Measurements from ENCODE around the gene KCNQ2. TPM values are rescaled to one million over a fixed set of nuclear protein-coding genes. Genes with fewer than 3 reads are reported as not detected.
"Not testable (repeated sequence)": the region's sequence is repeated elsewhere in the genome, so short reads cannot be mapped to it uniquely, and the experiment has no call there.

KCNQ2 gene
- not detected in 2 replicates for total RNA-seq

DNA sequence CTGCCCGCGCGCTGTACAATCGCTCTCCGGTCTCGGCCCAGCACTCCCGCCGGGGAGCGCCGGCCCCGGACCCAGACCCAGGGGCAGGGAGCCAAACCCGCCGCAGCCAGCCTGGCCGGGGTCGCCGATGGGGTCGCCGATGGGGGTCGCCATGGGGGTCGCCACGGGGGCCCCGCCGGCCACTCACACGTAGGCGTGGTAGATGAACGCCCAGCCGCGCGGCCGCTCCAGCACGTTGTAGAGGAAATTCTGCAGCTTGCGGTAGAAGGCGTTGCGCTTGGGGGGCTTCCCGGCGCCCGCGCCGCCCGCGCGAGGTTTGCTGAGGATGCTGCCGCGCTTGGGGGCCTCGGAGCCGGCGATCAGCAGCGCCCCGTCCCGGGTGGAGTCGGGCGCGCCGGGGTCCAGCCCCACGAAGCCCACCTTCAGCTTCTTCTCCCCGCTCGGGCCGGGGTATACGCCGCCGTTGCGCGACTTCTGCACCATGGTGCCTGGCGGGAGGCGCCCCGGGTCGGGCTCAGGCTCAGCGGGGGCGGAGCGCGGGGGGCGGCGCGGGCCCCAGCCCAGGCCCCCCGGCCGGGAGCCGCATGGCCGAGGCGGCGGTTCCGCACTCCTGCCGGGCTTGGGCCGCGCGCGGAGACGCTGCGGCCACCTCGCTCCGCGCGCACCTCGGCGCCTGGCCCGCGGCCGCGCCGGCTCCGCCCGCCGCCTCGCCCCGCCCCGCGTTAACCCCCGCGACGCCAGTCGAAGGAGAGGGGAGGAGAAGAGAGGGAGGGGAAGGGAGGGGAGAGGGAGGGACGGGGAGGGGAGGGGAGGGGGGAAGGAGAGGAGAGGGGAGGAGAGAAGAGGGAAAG, at the start of gene KCNQ2:
Gene KCNQ2, minus strand, starts transcription at position 675 of the 851 bp plus-strand sequence. Its CDS starts 192 bp downstream, at position 483.
- DNase-seq = no peak

DNA sequence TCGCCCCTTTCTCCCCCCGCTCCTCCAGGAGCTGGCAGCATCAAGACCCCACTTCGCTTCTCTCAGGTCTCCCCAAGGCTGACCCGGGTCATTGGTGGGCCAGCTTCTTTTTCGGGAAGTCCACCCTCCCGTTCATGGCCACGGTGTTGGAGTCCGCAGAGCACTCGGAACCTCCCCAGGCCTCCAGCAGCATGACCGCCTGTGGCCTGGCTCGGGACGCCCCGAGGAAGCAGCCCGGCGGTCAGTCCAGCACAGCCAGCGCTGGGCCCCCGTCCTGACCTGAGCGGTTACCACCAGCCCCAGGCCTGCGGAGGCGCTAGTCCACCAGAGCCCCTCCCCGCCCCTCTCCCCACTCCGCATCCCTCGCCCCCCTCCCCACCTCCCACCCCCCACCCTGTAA, 49.1 kb upstream of the KCNQ2 start:
- DNase-seq = peak; percentile 33

DNA sequence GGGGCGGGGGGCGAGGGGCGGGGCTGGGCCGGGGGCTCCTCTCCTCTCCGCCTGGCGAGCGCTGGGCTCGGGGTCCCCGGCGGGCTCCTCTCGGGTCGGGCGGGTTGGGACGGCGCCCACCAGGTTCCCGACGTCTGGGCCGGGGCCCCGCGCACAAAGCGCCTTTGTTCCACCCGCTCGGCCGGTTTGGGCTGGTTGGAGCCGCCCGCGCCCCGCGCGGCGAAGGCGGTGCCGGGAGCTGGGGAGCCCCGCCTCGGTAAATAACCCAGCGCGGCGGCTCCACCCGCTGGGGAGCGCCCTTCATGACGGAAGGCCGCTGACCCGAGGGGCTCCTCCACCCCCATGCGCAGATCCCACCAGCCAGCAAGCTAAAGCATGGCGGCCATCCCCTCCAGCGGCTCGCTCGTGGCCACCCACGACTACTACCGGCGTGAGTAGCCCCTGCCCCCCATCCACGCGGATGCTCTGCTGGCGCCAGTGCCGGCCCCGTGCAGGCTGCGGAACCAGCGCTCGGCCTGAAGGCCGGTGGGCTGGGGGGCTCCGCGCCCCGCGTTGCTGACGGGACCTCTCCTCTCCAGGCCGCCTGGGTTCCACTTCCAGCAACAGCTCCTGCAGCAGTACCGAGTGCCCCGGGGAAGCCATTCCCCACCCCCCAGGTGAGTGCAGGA, 48.6 kb upstream of the KCNQ2 start:
- peak; percentile 57 for DNase-seq

DNA sequence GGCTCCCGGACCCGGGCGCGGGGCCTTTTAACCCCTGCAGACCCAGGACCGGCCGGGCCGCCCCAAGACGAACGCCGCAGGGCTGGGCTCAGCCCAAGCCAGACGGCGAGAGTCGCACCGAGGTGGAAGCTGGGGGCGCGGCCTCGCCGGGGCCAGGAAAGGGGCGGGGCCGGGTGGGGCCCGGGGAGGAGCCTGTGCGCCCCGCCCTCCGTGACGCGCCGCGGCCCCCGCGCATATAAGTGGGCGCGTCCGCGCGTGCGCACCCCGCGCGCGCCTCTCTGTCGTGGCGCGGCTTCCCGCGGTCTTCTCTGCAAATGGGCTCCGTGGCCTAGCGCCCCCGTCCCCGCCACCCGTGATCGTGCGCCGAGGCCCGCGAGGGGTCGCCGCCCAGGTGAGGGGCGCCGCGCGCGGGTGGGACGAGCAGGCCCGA, 48.1 kb upstream of the KCNQ2 start, which contains the start of gene PPDPF:
Gene PPDPF, plus strand, starts transcription at position 262 of the 430 bp plus-strand sequence. CDS start 544 bp downstream, outside the sequence.
- DNase-seq = peak; percentile 89

DNA sequence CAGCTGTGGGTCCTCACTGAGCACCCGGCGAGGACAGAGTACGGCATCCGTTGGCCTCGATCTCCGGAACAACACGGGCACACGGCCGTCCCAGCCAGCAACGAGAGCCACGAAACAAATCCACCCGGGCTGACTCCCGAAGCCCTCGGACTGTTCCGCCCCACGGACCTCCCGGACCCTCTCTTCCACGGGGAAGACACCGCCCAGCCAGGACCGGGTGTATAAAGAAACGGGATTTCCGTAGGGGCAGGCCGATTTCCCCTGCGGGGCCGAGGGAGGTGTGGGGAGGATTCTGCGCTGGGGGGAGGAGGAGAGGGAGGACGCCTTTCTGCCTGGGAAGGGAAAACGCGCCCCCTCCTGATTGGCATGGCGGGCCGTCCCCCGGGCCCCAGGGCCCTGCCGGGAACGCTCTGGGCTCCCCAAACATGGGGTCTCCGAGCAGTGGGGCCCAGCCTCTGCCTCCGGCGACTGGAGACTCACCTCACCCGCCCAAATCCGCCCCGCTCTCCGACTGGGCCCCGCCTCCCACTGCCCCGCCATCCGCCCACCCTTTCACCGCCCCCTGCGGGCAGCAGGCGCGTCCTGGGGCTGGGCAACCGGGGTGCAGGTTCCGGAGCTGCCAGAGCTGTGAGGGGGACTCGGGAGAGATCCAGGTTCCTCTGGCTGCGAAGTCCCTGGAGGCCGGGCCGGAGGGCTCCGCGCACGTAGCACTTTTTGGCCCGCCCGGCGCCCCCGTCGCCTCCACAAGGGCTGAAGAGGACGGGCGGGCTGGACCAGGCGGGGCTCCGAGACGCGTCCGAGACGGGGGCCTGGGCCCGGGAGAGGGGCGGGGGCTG, 47.4 kb upstream of the KCNQ2 start:
- peak; percentile 50 for DNase-seq

DNA sequence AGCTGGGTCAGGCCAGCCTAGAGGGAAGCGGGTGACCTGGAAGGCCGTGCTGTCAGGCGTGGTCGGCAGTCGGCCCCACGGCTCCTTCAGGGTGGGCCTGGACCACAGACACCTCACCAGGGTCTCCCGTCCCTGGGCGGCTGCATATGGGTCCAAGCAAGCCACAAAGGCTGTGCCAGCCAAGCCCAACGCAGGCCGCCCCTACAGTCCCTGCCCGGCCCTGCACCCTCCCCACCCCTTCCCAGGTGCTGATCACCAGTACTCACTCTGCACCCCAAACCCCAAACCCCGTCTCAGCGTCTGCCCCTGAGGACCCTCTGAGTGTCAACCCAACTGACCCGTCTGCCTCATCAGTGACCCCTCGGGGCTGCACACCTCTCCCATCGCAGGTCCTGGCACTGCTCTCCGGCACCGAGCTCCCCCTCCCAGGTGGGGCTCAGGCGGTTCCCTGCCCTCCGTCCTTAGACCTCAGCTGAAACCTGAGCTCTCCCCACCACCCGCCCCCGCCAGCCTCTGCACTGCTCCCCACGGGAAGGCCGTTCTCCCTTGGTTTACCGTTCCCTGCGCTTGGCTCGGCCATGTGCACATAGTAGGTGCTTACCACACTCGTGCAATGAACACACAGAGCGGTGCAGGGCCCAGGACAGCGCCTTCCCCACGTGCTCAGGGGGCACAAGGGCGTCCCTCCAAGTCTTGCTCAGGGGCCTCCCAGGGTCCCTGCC, 46.7 kb upstream of the KCNQ2 start:
- no peak for DNase-seq

DNA sequence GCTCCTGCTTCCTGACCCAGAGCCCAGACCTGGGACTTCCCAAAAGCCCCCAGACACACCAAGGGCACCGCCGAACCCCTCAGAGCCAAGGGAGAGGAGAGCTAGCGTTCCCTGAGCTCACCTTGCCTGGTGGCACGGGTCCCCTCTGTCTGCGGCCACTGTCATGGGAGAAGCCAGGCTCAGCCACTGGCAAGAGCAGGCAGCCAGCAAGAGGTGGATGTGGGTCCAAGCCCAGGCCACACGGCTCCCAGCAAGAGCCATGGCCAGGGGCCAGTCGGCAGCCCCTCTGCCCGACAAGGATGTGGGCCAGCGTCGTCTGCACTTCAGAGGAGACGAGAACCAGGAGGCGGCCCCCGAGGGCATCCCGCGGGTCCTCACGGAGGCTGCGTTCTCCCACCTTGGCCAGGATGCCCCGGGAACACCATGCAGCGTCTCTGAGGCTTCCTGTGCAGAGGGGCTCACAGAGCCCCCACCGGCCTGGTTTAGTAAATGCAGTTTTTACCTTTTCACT, 46.0 kb upstream of the KCNQ2 start:
- no peak for DNase-seq

DNA sequence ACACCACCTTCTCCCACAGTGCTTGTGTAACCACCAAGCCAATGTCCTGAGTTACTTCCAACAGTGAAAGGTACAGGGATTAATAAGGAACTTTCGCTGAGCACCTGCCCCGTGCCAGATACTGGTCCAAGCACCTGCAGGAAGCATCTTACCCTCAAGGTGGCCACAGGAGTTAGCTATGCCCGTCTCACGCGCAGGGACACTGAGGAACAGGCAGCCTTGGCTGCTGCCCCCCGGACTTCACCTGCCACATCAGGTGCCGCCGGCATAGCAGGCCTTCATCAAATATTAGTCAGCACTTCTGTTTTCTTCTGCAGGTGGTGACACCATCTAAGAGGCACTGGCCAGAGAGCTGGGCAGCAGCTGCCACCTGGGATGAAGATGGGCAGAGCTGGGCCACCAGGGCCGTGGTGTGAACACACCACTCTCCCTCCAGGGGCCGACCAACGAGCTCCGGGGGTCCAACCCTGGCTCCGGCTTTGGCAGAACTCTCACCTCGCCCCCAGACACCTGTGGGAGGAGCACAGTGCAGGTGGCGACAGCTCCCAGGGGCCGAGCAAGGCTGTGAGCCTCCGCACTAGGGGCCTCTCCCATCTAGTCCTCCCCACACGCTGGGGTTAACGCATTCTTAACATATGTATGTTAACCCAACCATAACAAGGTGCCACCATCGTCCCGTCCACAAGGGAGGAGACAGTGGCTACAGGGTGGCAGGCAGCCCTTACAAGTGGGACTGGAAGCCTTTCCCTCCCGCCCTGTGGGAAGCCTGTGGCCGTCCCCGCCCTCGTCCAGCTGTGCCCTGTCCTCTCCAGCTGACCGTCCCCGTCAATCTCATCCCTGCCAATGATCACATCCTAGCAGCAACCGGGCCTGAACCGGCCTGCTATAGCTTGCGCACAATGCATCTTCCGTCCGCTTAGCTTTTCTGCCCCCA, 45.2 kb upstream of the KCNQ2 start:
- no peak for DNase-seq

DNA sequence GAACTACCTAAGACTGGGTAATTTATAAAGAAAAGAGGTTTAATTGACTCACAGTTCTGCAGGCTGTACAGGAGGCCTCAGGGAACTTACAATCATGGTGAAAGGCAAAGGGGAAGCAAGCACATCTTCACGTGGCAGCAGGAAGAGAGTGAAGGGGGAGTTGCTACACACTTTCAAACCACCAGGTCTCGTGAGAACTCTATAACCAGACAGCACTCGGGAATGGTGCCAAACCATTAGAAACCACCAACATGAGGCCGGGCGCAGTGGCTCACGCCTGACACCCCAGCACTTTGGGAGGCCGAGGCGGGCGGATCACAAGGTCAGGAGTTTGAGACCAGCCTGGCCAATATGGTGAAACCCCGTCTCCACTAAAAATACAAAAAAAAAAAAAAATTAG, 42.1 kb upstream of the KCNQ2 start:
- DNase-seq = not testable (repeated sequence)

DNA sequence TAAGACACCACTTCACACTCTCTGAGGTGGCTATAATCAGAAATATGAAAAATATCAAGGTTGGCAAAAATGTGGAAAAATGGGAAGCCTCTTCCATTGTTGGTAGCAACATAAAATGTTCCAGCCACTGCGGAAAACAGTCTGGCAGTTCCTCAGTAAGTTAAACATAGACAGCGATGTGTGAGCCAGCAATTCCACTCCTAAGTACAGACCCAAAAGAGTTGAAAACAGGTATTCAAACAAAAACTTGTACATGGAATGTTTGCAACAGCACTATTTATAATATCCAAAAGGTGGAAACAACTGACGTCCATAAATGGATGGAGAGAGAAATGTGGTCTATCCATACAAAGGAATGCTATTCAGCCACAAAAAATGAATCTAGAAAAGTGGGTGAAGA, 40.8 kb upstream of the KCNQ2 start:
- no peak for DNase-seq

DNA sequence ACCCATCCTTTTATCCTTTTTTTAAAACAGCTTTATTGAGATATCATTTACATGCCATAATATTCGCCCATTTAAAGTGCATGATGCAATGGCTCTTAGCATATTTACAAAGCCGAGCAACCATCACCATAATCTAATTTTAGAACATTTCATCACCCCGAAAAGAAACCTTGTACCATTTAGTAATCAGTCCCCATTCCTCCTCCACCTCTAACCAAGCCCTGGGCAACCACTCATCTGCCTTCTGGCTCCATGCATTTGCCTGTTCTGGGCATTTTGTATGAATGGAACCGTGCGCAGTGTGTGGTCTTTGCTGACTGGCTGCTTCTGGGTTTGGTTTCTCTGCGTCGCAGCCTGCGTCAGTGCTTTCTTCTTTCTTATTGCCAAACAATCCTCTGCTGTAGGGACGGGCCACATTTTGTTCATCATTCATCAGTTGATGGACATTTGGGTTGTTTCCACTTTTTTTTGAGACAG, 36.7 kb upstream of the KCNQ2 start:
- DNase-seq = no peak

DNA sequence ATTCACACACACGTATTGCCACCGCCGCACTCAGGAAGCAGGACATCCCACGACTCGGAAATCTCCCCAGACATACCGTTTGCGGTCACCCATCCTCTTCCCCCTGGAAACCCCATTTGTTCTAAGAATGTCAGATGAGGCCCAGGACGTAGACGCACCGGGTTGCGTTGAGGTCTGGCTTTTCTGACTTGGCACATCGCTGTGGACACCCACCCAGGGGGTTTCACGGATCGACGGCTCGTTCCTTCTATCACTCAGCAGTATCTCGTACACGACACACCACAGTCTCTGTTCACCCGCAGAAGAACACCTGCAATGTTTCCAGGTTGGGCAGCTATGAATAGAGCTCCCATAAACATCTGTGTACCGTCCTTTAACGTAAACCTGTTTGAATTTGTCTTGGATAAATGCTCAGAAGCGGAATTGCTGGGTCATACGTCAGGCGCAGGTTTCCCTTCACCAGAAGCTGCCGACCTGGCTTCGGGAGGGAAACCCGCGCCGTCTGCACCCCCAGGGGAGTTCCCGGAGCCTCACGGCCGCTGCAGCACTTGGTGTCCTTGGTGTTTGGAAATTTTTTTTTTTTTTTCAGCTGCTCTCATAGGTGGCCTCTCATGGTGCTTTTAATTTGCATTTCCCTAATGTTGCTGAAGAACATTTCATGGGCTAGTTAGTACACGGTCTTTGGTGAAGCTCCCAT, 35.8 kb upstream of the KCNQ2 start:
- no peak for DNase-seq

DNA sequence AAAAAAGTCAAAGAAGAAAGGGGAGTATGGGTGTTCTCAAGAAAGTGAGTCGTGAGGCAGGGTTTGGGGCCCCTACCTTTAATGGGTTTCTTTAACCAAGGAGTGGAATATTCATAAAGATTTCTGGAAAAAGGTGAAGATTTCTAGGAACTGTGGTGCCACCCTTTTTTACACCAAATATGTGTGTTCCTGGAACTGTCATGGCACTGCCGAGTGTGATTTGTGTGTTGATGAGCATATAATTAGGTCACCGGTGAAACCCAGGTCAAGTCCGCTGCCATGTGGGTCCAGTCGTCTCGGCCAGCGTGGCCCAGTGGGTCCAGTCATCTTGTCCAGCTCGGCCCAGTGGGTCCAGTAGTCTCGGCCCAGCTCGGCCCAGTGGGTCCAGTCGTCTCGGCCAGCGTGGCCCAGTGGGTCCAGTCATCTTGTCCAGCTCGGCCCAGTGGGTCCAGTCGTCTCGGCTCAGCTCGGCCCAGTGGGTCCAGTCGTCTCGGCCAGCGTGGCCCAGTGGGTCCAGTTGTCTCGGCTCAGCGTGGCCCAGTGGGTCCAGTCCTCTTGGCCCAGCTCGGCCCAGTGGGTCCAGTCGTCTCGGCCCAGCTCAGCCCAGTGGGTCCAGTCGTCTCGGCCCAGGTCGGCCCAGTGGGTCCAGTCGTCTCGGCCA, 34.8 kb upstream of the KCNQ2 start:
- no peak for DNase-seq

DNA sequence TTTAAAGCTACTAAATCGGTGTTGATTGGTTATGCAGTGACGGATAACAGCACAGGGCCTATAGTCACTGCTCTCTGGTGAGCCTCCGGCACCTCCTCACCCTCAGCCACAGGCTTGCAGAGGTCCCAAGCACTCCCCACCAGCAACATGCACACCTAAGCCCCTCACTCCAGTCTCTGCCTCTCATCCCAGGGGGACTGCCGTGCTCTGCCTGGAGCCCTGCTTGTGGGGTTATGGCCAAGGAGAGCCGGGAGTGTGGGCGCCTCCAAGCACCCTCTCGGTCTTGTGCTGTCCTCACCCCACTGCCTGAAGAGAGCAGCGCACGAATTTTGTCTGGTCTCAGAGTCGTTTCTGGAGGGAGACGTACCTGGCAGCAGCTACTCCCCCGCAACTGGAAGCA, 33.3 kb upstream of the KCNQ2 start:
- no peak for DNase-seq

DNA sequence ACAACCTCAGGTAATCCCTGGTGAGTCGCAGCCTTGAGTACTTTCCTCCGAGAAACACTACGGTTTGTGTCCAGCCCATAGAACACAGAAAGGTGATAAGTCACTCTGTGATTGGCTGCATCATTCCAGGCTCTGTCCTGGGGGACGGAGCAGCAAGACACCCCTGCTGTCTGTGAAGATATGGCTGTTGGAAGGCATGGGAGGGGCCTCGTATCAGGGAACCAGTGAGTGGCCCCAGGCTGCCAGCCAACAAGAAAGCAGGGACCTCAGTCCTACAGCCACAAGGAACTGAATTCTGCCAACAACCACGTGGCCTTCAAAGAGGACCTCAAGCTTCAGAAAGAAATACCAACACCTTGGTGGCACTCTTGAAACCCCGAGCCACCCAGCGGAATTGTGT, 32.8 kb upstream of the KCNQ2 start:
- no peak for DNase-seq

DNA sequence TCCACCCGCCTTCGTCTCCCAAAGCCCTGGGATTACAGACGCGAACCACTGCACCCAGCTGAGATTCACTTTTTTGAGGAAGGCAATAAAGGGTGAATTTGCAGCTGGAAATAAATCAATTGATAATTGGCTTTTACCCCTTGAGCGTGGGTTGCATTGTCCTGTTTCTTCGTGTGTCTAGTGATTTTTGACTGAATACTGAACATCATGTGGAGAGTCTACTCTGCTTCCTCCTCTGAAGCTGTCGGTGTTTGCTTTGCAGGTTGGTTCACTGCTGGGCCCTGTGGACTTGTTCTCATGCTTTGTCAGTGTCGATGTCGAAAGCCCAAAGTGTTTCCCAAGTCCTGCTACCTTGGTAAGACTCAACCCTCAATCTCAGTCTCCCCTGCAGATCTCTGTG, 32.2 kb upstream of the KCNQ2 start:
- no peak for DNase-seq

DNA sequence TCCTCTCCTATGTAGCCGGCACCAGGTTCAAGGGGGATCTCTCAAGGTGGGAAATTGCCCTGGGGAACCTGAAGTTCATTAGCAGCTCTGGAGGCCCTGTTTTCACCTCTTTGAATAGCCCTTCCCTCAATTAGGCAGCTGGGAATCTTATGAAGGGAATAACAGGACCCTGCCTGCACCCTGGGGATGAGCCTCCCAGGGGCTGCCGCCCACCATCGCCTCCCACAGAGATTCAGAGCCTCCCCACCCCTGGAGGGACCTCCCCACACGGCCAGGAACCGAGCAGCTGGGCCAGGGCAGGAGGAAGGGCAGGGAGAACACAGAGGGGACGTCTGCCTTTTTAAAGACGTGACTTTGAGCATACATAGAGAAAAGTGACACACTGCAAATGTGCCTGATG, 31.1 kb upstream of the KCNQ2 start:
- DNase-seq = no peak

DNA sequence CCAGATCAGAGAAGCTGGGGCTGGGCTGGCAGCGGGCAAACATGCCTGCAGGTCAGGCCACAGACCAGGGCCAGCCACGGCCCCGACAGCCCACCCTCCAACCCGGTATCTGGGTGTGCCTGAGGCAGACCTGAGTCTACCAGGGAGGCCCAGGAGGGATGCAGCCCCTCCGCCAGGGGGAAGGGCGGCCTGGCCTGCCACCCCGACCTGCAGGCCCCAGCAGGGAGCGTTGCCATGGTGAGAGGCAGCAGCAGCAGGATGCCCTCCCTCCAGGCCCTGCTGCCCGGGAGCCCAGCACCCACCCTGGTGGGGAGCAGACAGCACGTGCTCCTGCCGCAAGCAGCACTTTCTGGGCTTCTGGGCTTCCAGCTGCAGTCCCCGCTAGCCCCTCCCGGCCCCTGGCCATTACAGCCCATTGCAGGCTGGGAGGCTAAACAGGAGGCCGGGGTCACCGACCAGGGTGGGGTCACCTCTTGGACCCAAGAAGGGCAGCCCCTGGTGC, 30.3 kb upstream of the KCNQ2 start:
- no peak for DNase-seq
